ENCODE measurements around the gene MAP3K5. TPM values are rescaled to one million over a fixed set of nuclear protein-coding genes. Genes with fewer than 3 reads are reported as not detected.

The MAP3K5 gene
- total and polyA plus RNA-seq, 9 of the 15 experiments (the other 6 are each of a cell fraction or from before 2014, with no cell fraction given) = 2.2 to 13.0 (median 9.9) TPM

GRCh38 chr6:136783495-136784270 lies 8.6 kb downstream of the MAP3K5 start (continued):
- TF ChIP-seq ELF1 (tag; IDR thresholded peaks at IDR 0.05) = peak; percentile 91

GRCh38 chr6:136783021-136783420 lies 9.3 kb downstream of the MAP3K5 start:
- intact Hi-C loops (cut with micrococcal nuclease) (no loop called here), in situ Hi-C loops (cut with MboI) (no loop called here)
- ChIA-PET POLR2A (no interaction called here), CTCF (ENCODE audit: low intra/inter-chr PET ratio) (no interaction called here)
- BruUV-seq (replicated peaks) = no TSS peak
- no peak for TF ChIP-seq KLF16 (IDR thresholded peaks at IDR 0.05)
- Histone ChIP-seq H3K4me2 (ENCODE audit: insufficient read depth, low read length) (no peak overlapping the region), H3K27ac (ENCODE audit: extremely low read depth, low read depth, low read length) (no peak overlapping the region), H3K9me1 (ENCODE audit: control insufficient read depth, insufficient read depth, low read length) (no peaks in the 10 kb centered on the region), H2AFZ (ENCODE audit: low read depth, low read length) (no peak overlapping the region), H4K20me1 (replicated peaks; ENCODE audit: control insufficient read depth, insufficient read depth, low read length) (0 out of 2 replicates have a peak, but pooled peaks cover 4% of the 10 kb centered on the region), H3K36me3 (ENCODE audit: control insufficient read depth, insufficient read depth, low read length) (peaks cover 6% of the 10 kb centered on the region; the same call in 2 of the 3 replicates), H3K9ac (ENCODE audit: insufficient read depth in 1 of 2, low read depth in 2 of 2, low read length in 2 of 2) (no peak overlapping the region), H3K79me2 (ENCODE audit: control insufficient read depth, insufficient read depth, low read length) (peaks cover 81% of the 10 kb centered on the region), H3K4me1 (replicated peaks in 1 of 2; ENCODE audit: control insufficient read depth in 2 of 2, insufficient read depth in 2 of 2, low read length in 2 of 2) (peaks cover 3 to 44% of the 10 kb centered on the region in 2 experiments; a peak in 4 of 5 replicates), H3K27me3 (ENCODE audit: control insufficient read depth in 2 of 2, insufficient read depth in 2 of 2, low read length in 2 of 2) (no peaks in the 10 kb centered on the region; a peak in 1 of 5 replicates), H3K9me3 (replicated peaks; ENCODE audit: control insufficient read depth, insufficient read depth, low read depth, low read length) (no peaks in the 10 kb centered on the region), H3K4me3 (no peak overlapping the region)
- 45% methylated on average over 6 of the region's 6 CpGs for WGBS (ENCODE audit: insufficient coverage, low coverage, missing lambda C conversion rate)
- DNase-seq (ENCODE audit: extremely low read depth in 1 of 4, low spot score in 3 of 4) (no peak), ATAC-seq (no peak), FAIRE-seq (no peak)
